ENCODE results near the gene VAV3.

The VAV3 gene

GRCh38 chr1:107547363-107548155, 417.4 kb downstream of the VAV3 start:
- DNase-seq = no peak
- H3K27me3 ChIP-seq (replicated peaks) = no peaks in the 10 kb centered on the region
- H3K27ac ChIP-seq = no peak overlapping the region
- TF ChIP-seq CTCF (IDR thresholded peaks at IDR 0.05; ENCODE audit: low read depth, low read length, missing control alignments) = no peak
- in situ Hi-C loops (cut with HindIII; ENCODE audit: low pct_ligation_motif_present, low sequenced_read_pairs) = no loop called here
- no peaks in the 10 kb centered on the region for H3K36me3 ChIP-seq (replicated peaks)
- H3K4me3 ChIP-seq (ENCODE audit: low read depth, low read length) = no peak overlapping the region

GRCh38 chr1:107546576-107546975, 418.4 kb downstream of the VAV3 start:
- DNase-seq = no peak
- Histone ChIP-seq H3K27me3 (replicated peaks) (no peaks in the 10 kb centered on the region), H3K36me3 (replicated peaks) (no peaks in the 10 kb centered on the region), H3K27ac (no peak overlapping the region), H3K4me3 (ENCODE audit: low read depth, low read length) (no peak overlapping the region)
- no peak for TF ChIP-seq CTCF (IDR thresholded peaks at IDR 0.05; ENCODE audit: low read depth, low read length, missing control alignments)
- in situ Hi-C loops (cut with HindIII; ENCODE audit: low pct_ligation_motif_present, low sequenced_read_pairs) = no loop called here

- Histone ChIP-seq H3K36me3 (replicated peaks) (no peaks in the 10 kb centered on the region), H3K27ac (no peak overlapping the region), H3K4me3 (ENCODE audit: low read depth, low read length) (no peak overlapping the region), H3K27me3 (replicated peaks) (no peaks in the 10 kb centered on the region)
- no peak for TF ChIP-seq CTCF (IDR thresholded peaks at IDR 0.05; ENCODE audit: low read depth, low read length, missing control alignments)
- no peak for DNase-seq
- in situ Hi-C loops (cut with HindIII; ENCODE audit: low pct_ligation_motif_present, low sequenced_read_pairs) = no loop called here
Measured at GRCh38 chr1:107545879-107546278, 419.1 kb downstream of the VAV3 start.

- in situ Hi-C loops (cut with HindIII; ENCODE audit: low pct_ligation_motif_present, low sequenced_read_pairs) = no loop called here
- no peaks in the 10 kb centered on the region for H3K36me3 ChIP-seq (replicated peaks)
- no peak overlapping the region for H3K4me3 ChIP-seq (ENCODE audit: low read depth, low read length)
- no peak for DNase-seq
- no peak overlapping the region for H3K27ac ChIP-seq
- no peaks in the 10 kb centered on the region for H3K27me3 ChIP-seq (replicated peaks)
- no peak for TF ChIP-seq CTCF (IDR thresholded peaks at IDR 0.05; ENCODE audit: low read depth, low read length, missing control alignments)
Measured at GRCh38 chr1:107545056-107545577, 419.9 kb downstream of the VAV3 start.

- Histone ChIP-seq H3K4me3 (ENCODE audit: low read depth, low read length) (no peak overlapping the region), H3K36me3 (replicated peaks) (no peaks in the 10 kb centered on the region), H3K27me3 (replicated peaks) (no peaks in the 10 kb centered on the region), H3K27ac (no peak overlapping the region)
- TF ChIP-seq CTCF (IDR thresholded peaks at IDR 0.05; ENCODE audit: low read depth, low read length, missing control alignments) = no peak
- in situ Hi-C loops (cut with HindIII; ENCODE audit: low pct_ligation_motif_present, low sequenced_read_pairs) = no loop called here
- DNase-seq = no peak
Measured at GRCh38 chr1:107544285-107544684, 420.7 kb downstream of the VAV3 start.
